COLO668 (cell line): ENCODE data around the gene KLRF1.

Source experiments
- DNase-seq: peaks from one replicate; lab custom pipeline; 2025; ENCODE audit not compliant: unreplicated experiment; lab: John Stamatoyannopoulos, UW

KLRF1 gene, protein sequence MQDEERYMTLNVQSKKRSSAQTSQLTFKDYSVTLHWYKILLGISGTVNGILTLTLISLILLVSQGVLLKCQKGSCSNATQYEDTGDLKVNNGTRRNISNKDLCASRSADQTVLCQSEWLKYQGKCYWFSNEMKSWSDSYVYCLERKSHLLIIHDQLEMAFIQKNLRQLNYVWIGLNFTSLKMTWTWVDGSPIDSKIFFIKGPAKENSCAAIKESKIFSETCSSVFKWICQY

DNA sequence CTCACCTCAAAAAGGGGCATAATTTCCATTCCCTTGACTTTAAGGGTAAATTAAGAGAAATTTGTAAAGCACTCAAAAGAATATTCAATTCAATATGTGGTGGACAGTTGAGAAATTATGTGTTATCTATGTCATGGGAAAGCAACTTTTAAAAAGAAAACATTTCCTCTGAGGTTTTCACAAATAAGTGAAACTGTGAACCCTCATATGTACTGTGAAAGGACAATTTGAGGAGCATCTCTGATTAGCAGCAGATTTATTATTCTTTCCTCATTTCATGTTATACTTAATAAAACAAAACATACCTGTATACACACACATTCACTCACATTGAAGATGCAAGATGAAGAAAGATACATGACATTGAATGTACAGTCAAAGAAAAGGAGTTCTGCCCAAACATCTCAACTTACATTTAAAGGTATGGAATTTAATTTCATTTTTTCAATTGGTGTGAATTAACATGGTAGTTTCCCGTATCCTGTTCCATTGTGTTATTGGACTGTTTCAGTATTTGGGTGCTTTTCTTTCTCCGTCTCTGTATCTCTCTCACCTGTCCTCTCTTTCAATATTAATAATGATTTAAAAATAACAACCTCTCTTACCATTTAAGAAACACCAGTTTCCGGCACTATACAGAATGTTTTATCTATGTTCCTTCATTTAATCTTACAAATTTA is at the start of gene KLRF1:
Gene KLRF1 (plus strand): TSS at position 273 of the 680 bp plus-strand sequence. CDS start 64 bp downstream, at position 337.
- no peak for DNase-seq

GRCh38 chr12:9779209-9779608 is 48.1 kb upstream of the KLRF1 start:
- no peak for DNase-seq

GRCh38 chr12:9781360-9781759 is 45.9 kb upstream of the KLRF1 start:
- DNase-seq: no peak

DNA sequence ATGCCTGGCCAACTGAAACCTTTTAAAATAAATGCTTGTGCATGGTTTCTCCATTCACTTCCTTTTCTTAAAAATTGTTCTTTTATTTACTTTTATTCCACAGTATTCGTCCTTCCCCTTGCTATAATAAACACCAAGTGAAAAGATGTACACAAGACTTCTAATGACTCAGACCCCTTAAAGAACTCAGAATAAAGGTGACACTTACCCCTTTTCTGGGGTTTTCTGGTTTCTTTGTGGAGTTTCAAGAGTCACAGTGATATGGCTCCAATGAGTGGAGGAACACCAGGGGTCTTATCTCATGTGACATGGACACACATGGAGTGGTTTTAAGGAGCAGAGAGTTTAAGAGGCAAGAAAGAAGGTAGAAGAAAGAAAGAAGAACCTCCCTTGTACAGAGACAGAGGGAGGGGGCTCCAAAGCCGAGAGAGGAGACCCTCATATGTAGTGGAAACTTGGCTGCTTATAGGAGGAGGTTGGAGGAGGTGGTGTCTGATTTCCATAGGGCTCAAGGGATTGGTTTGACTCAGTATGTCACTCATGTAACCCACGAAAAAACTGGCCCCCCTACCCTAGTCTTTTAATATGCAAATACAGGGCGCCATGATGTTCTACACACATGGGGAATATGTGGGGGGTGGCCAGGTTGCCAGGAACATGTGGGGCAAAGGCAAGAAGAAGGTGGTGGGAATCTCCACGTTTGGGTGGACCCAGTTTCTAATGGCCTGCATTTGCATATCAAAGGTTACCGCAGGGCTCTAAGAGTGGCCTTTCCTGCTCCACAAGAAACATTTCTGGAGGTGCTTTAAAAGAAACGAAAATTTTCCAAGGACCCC is 44.5 kb upstream of the KLRF1 start:
- no peak for DNase-seq

DNA sequence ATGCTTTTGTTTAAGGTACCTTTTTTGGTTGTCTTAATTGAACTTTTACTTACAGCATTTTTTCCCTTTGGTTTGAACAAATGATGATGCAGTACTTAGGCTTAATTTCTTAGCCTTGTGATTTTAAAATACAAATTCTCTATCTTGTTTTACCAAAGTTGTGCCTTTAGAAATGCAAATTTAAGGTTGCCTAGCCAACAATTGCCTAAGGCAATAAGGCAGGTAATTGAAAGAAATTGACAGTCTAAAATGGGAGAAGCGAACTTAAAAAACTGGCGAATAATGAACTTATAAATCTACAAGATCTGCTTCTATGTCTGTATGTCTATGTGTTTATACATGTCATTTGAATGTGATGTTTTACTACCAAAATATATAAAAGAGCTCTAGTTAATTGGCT is 43.0 kb upstream of the KLRF1 start:
- DNase-seq: no peak

- no peak for DNase-seq
Measured at GRCh38 chr12:9784816-9785215, 42.5 kb upstream of the KLRF1 start.

DNA sequence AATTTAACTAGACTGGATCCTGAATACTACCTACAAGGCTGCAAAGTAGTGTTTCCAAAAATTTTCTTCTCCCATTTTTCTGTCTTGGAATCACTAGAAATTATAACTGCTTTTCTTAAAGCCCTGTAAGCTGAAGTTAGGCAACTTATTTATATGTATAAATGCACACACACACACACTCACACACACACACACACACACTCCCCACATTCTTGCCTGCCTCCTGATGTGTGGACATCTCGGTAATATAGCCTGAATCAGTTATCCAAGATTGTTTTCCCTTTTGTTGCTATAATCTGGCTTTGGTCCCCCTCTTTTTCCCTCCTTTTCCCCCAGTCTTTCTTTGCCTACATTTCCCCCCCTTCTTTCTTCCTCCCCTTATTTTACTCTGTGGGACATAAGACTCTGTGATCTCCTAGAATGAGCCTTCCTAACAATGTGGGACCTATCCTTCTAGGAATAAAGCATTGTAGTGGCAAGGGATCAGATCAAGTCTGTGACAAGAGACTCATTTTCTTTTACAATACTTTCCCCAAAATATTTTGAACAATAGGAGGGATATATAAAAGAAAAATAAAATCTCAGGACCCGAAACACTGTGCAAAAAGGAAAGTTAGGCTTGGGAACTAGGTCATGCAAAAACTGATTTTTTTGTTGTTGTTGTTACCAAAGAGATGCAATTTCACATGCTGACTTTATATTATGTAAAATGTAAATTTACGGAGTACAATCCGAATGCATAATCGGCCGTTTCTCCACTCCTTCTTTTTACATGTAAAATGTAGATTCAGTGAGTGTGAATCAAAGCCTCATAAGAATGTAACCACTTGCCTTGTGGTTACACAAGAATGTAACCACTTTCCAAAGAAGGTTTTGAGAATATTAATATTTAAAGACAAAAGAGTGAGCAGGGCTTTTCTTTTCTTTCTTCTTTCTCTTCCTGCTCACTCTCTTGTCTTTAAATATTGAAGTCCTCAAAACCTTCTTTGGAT is 40.3 kb upstream of the KLRF1 start:
- DNase-seq: no peak

GRCh38 chr12:9792185-9792900 is 34.9 kb upstream of the KLRF1 start:
- no peak for DNase-seq

GRCh38 chr12:9792961-9793617 is 34.2 kb upstream of the KLRF1 start:
- no peak for DNase-seq

DNA sequence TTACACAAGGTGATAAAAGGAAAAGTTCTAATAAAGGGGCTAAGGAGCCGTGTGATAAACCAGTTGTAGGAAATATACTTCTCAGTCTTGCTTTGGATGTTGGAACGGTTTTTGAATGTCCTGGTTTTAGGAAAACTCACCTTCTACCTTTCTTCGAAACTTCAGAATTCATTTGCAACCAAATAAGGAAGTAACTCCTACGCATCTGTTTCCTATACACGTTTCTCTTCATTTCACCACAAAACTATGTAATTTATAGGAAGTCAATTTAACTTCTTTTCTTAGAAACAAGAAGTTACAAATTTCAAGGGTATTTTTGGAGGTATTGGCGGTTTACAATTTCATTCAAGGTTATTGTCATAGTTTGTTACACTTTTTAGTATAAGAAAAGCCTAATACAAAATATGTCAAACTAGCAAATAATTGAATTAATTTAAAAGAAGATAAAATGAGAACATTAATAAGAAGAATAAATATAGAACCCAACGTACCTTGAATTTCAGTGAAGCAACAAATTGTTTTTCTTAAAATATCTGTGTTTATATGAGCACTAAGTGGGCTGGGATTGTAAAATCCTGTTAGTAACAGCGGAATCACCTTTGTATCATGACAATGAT is 33.4 kb upstream of the KLRF1 start:
- no peak for DNase-seq

GRCh38 chr12:9794484-9795093 is 32.7 kb upstream of the KLRF1 start:
- no peak for DNase-seq

- DNase-seq: no peak
Measured at GRCh38 chr12:9795945-9796344, 31.3 kb upstream of the KLRF1 start.

- no peak for DNase-seq
Measured at GRCh38 chr12:9796346-9796745, 30.9 kb upstream of the KLRF1 start.

- DNase-seq: no peak
Measured at GRCh38 chr12:9796971-9797370, 30.3 kb upstream of the KLRF1 start.

DNA sequence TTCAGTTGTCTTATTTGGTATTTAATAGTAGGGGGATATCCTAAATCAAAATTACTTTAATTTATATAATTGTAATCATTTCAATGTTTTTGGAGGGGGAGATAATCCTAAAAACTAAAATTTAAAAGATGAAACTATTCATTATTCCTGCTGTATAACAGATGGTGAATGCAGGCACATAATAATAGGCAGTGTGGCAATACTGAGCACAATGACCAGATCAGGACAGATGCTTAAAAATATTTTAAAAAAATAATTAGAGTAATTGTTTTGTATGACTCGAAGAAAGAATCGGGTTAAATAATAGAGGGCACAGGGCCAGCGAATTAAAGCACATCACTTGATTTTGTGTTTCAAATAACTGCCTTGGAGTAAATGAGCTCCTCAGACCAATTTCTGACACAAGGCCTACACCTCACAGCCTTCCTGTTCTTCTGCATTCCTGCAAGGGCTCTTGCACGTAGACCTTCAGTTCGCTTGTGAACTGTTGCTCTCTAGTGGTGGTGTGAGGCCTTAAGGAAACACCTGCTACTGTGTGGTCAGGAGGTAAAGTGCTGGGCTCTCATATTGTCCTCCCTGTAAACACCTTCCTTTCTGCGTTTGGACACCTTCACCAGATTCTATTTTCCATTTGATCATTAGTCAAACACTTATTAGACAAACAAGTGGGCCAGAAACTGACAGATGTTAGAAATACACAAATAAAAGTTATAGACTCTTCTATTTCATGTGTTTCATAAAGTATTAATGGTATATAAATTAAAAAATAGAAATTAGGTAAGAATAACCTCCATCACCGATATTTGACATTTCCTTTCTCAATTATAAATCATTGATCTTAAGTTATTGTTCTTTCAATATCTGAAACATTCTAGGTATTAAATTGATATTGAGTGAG is 29.3 kb upstream of the KLRF1 start:
- no peak for DNase-seq

DNA sequence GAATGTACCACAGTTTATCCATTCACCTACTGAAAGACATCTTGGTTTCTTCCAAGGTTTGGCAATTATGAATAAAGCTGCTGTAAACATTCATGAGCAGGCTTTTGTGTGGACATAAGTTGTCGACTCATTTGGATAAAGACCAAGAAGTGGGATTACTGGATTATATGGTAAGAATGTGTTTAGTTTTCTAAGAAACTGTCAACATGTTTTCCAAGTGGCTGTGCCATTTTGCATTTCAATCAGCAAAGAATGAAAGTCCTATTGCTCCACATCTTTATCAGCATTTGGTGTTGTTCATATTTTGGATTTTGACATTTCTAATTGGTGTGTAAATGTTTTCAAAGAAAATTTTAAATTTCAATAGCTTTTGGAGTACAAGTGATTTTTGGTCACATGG is 27.3 kb upstream of the KLRF1 start:
- DNase-seq: no peak

- no peak for DNase-seq
Measured at GRCh38 chr12:9805883-9806282, 21.4 kb upstream of the KLRF1 start.

GRCh38 chr12:9806714-9807113 is 20.6 kb upstream of the KLRF1 start:
- DNase-seq: no peak
